Measurements from ENCODE around the gene PTGR3. TPM values are rescaled to one million over a fixed set of nuclear protein-coding genes. Genes with fewer than 3 reads are reported as not detected.

The PTGR3 gene
- total RNA-seq, 1 donor from 2014 or later: 8.9 TPM

DNA sequence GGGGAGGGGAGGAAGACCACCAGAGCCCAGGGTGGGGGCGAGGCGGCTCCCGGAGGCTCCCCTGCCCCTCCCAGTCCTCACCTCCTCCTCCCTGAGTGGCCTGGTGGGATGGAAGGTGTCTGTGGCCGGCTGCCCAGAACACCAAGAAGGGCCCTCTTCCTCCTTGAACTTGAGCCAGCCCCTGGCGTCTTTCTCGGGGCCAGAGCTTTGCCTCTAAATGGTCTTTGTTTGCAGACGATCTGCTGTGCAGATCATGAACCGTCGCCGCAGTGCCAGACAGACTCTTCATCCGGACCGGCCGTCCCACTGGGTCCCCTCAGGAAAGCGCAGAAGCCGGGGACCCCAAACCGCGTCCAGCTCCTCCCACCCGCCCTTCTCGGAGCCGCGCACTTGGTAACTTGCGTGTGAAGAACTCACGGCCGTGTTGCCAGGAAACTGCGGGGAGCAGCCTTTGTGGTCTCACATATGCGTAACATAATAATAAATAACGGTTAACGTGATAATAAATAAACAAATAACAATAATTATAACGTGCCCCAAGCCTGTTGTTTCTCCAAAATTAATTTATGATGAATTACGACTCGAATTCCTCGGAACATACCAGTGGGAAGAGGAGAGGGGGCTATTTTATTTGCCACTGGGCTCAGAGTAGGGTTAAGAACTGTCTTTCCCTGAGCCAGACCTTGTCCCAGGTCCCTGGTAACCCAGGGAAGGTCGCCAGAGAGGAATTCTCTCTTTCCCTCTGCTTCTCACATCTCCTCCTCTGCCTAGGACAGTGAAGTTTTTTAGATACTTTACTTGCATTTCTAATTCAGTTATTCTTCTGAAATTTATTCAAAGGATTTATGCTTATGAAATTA is 41.0 kb downstream of the PTGR3 start:
- Mint-ChIP-seq H3K4me3 (ENCODE audit: unreplicated experiment) (no peak overlapping the region), H3K36me3 (ENCODE audit: low read depth) (no peaks in the 10 kb centered on the region), H3K4me1 (ENCODE audit: low read depth) (no peaks in the 10 kb centered on the region), H3K27me3 (ENCODE audit: low read depth) (peaks cover 3% of the 10 kb centered on the region), H3K27ac (ENCODE audit: unreplicated experiment) (no peak overlapping the region), H3K9me3 (ENCODE audit: low read depth) (no peaks in the 10 kb centered on the region)
- TF ChIP-seq, protein P1, sequence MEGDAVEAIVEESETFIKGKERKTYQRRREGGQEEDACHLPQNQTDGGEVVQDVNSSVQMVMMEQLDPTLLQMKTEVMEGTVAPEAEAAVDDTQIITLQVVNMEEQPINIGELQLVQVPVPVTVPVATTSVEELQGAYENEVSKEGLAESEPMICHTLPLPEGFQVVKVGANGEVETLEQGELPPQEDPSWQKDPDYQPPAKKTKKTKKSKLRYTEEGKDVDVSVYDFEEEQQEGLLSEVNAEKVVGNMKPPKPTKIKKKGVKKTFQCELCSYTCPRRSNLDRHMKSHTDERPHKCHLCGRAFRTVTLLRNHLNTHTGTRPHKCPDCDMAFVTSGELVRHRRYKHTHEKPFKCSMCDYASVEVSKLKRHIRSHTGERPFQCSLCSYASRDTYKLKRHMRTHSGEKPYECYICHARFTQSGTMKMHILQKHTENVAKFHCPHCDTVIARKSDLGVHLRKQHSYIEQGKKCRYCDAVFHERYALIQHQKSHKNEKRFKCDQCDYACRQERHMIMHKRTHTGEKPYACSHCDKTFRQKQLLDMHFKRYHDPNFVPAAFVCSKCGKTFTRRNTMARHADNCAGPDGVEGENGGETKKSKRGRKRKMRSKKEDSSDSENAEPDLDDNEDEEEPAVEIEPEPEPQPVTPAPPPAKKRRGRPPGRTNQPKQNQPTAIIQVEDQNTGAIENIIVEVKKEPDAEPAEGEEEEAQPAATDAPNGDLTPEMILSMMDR (IDR thresholded peaks at IDR 0.05): no peak
- no peak for DNase-seq (ENCODE audit: low spot score)

GRCh38 chr18:75167137-75167536 is 41.8 kb downstream of the PTGR3 start:
- H3K27me3 Mint-ChIP-seq (ENCODE audit: low read depth): no peaks in the 10 kb centered on the region
- H3K9me3 Mint-ChIP-seq (ENCODE audit: low read depth): no peaks in the 10 kb centered on the region
- TF ChIP-seq, protein P1 (IDR thresholded peaks at IDR 0.05): no peak
- DNase-seq (ENCODE audit: low spot score): no peak
- no peak overlapping the region for H3K27ac Mint-ChIP-seq (ENCODE audit: unreplicated experiment)
- no peaks in the 10 kb centered on the region for H3K36me3 Mint-ChIP-seq (ENCODE audit: low read depth)
- no peak overlapping the region for H3K4me3 Mint-ChIP-seq (ENCODE audit: unreplicated experiment)
- no peaks in the 10 kb centered on the region for H3K4me1 Mint-ChIP-seq (ENCODE audit: low read depth)

DNA sequence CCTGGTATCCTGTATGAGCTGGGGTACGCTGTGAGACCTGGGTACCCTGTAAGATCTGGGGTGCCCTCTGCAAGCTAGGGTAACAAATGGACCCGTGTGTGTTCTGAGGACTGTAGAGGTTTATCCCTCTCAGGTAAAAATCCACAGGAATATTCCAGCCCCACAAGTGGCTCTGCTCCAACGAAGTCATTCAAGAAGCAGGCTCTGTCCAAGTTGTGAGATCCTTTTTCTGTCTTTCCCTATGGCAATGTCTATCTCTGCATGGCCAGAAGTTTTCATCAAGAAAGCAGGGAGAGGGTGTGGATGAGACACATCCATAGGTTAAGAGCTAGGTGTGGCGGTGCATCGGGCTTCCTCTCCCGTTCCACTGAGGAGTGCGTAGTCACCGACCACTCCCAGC is 43.0 kb downstream of the PTGR3 start:
- Mint-ChIP-seq H3K27ac (ENCODE audit: unreplicated experiment) (no peak overlapping the region), H3K4me1 (ENCODE audit: low read depth) (no peaks in the 10 kb centered on the region), H3K27me3 (ENCODE audit: low read depth) (peaks cover 3% of the 10 kb centered on the region), H3K4me3 (ENCODE audit: unreplicated experiment) (no peak overlapping the region), H3K36me3 (ENCODE audit: low read depth) (no peaks in the 10 kb centered on the region), H3K9me3 (ENCODE audit: low read depth) (no peaks in the 10 kb centered on the region)
- TF ChIP-seq, protein P1 (IDR thresholded peaks at IDR 0.05): no peak
- no peak for DNase-seq (ENCODE audit: low spot score)

DNA sequence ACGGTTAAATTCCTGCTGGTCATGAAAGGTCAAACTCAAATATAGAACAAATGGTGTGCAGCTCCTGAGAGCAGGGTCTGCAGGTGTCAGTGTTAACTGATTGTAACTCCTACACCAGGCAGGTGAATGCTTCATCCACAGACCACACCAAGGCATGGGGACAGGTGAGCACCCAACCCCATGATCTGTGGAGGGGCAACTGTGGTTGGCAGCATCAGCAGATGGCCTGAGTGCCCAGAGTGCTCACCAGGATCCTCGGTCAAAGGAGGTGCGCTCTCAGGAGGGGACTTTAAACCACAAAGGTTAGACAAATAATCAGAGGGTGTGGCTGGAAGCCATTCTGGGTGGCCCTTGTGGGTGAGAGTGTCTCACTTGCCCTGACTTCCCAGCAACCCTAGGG is 44.5 kb downstream of the PTGR3 start:
- no peak overlapping the region for H3K4me3 Mint-ChIP-seq (ENCODE audit: unreplicated experiment)
- H3K9me3 Mint-ChIP-seq (ENCODE audit: low read depth): no peaks in the 10 kb centered on the region
- no peak for DNase-seq (ENCODE audit: low spot score)
- peaks cover 4% of the 10 kb centered on the region for H3K4me1 Mint-ChIP-seq (ENCODE audit: low read depth)
- TF ChIP-seq, protein P1 (IDR thresholded peaks at IDR 0.05): no peak
- H3K36me3 Mint-ChIP-seq (ENCODE audit: low read depth): no peaks in the 10 kb centered on the region
- no peak overlapping the region for H3K27ac Mint-ChIP-seq (ENCODE audit: unreplicated experiment)
- peaks cover 12% of the 10 kb centered on the region for H3K27me3 Mint-ChIP-seq (ENCODE audit: low read depth)

GRCh38 chr18:75163736-75164135 is 45.2 kb downstream of the PTGR3 start:
- no peak overlapping the region for H3K27ac Mint-ChIP-seq (ENCODE audit: unreplicated experiment)
- TF ChIP-seq, protein P1 (IDR thresholded peaks at IDR 0.05): no peak
- H3K36me3 Mint-ChIP-seq (ENCODE audit: low read depth): no peaks in the 10 kb centered on the region
- H3K4me1 Mint-ChIP-seq (ENCODE audit: low read depth): peaks cover 4% of the 10 kb centered on the region
- no peaks in the 10 kb centered on the region for H3K9me3 Mint-ChIP-seq (ENCODE audit: low read depth)
- no peak overlapping the region for H3K4me3 Mint-ChIP-seq (ENCODE audit: unreplicated experiment)
- no peak for DNase-seq (ENCODE audit: low spot score)
- peaks cover 14% of the 10 kb centered on the region for H3K27me3 Mint-ChIP-seq (ENCODE audit: low read depth)

Measured in chondrocyte (in vitro differentiated cells).